ENCODE results near the gene ABCD3.
A peak's percentile ranks its signal among the peaks of the same experiment; 100 is the strongest.

Gene ABCD3

GRCh38 chr1:94529416-94529815 lies 111.2 kb downstream of the ABCD3 start:
- no peak for DNase-seq

DNA sequence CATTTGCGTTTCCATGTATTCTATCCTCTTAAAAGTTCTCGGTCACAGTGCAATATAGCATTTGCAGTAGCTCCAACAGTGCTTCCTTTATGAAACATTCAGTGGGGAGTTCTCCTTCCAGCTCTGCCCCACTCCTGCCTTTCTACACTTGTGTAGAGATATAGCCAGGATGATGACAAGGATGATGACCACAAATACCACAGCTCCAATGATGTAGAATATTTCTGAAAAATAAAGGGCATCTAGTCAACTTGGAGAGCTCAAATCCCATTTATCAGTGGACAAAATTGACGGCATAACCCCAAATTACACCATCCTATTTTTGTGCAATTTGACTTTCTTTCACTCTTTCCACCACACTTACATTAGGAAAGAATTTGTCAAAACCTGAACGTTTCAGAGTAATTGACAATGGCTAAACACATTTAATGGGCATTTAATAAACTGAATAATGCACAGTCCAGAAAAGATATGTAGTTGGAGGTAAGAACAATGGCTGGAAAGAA lies 112.2 kb downstream of the ABCD3 start:
- DNase-seq = no peak

- no peak for DNase-seq
These were observed 113.5 kb downstream of the ABCD3 start for GRCh38 chr1:94531664-94532063.

DNA sequence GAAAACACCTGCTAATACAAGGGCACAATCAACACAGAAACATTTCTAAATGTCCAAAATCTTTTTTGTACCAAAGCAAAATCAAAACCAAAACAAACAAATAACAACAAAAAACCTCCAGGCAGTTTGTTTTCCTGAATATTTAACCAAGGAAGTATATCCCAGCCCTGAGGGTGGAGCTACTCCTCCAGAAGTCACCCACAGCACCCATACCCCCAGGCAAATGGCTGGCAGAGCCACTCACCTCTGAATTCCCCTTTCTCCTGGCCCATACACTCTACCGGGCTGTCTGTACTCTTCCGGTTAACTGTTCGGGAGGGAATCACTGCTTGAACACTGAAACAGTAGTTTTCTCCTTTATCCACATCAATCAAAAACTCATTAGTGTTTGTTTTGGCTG lies 113.9 kb downstream of the ABCD3 start:
- no peak for DNase-seq

GRCh38 chr1:94535095-94535494 lies 116.9 kb downstream of the ABCD3 start:
- DNase-seq = no peak

- no peak for DNase-seq
These were observed 117.7 kb downstream of the ABCD3 start for GRCh38 chr1:94535879-94536278.

GRCh38 chr1:94537254-94537653 lies 119.1 kb downstream of the ABCD3 start:
- no peak for DNase-seq

DNA sequence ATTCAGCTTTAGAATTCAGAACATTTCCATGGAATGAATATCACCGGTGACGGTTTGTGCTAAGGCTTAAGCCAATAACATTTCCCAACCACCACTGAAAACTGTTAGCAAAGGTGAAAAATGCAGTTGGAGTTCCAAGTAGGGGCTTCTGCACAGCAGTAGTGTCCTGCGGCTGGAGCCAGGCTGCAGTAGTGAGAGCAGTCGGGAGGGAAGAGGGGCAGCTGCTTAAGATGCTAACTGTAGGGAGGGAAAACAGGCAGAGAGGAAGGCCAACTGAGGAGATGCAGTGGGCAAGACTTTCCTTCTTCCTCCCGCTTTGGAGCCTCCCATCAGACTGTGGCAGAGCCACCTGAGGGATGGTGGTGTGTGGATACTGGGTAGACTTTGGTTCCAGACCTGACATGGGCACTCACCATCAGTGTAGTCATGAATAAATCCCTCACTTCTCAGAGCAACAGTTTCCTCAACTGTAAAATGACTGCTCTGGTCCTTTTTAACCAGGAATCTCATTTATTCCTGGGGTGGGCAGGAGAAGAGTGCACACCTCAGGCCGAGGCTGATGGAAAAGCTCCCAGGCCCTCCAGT lies 120.1 kb downstream of the ABCD3 start:
- no peak for DNase-seq

DNA sequence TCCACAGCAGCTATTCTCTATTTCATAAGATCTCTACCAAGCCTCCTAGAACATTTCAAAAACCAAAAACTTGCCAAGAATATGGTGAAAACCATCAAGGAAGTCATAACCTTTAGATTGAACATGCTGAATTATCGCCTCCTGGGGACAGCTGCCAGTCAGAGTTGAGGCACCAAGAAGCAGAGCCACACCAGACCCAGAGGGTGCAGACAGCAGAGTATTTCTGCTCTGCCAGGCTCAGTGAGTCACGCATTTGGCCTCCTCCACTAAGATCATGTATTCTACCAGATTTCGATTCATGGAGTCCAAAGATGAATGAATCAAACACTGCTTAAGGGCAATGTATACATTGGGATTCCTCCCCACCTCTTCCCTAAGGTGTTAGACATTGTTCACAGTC lies 121.3 kb downstream of the ABCD3 start:
- no peak for DNase-seq

GRCh38 chr1:94540440-94541245 lies 122.5 kb downstream of the ABCD3 start:
- no peak for DNase-seq

- DNase-seq = peak; percentile 77
These were observed 123.3 kb downstream of the ABCD3 start, which contains the start of gene F3 for GRCh38 chr1:94541246-94542087. F3 (minus strand) TSS chr1:94541759; CDS start chr1:94541636, 123 bp downstream.

DNA sequence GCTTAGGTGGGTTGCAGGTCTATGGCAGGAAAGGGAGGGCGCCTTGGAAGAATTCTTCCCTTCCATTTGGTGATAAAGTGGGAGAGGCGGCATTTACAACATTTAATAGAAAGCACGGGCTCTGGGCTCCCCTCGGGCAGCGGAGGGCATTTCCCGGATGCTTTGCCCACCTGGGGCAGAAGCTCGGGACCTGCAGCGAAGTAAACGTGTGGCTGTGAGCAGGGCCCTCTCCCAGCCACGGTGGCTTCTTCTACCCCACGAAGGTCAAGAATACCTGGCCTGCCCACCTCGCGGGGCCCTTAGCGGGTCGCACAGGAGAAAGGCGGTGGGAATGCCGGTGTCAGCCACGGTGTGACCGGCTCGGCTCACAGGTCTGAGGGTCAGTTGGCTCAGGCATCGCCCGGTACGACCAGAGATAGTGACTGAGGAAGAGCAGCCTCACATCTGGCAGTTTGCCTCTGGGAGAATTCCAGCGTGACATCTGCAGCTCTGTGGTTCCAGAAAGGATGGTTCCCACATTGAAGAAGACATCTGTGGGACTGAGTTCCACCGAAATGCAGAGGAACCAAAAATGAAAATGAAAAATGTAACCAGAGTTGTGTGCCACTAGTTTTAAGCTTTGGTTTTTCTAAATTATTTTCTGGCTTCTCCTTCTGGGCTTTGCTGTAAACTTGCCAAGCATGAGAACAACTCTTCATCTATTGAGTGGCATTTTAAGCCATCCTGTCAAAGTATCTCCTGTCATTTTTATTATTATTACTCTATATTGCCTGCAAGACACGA lies 124.1 kb downstream of the ABCD3 start:
- peak; percentile 2 for DNase-seq

DNA sequence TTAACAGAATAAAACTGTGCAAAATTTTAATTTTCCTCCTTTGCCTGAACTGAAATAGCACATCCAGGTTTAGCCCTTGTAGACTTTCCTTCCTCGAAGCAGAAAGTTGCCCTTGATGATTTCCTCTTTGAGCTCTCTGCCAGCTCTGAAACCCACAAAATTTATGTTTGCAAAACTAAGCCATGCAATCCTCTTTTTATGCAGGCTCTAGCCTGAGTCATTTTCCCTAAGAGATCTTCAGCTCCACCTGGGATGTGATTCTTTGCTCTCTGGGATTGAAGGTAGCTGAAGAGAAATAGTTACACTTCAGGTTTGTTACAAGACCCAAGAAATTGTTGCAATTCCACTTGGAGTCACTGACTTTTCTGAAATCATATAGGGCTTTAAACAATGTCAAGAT lies 124.8 kb downstream of the ABCD3 start:
- DNase-seq = no peak

DNA sequence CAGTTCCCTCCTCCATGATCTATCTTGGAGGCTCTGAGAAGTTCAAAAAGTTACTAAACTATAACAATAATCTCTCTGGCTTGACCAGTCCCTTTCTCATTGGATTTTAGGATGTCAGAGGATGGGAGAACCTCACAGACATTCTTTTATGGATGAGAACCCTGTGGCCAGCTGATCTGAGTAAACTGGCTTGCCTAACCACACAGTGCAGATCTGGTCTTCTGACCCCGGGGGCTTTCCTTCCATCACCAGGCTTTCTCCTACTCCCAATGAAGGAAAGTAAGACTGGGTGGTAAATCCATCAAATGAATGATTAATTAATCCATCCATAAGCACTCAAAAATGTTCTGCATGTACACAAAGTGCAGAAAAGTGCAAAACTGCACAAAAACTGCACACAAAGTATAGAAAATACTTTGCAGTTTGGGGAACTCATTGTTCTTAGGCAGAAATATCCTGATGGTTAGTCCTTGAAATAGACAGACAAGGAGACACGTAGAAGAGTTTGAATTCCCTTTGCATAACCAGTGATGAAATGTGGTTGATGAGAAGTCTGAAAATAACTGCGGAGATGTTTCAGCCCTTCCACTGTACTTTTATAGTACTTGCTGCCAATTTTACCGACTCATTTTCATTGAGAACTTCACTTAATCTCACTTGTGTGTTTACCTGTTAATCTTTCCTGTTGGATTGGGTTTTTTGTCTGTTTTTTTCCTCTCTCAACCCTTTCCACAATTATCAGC lies 125.9 kb downstream of the ABCD3 start:
- DNase-seq = no peak

DNA sequence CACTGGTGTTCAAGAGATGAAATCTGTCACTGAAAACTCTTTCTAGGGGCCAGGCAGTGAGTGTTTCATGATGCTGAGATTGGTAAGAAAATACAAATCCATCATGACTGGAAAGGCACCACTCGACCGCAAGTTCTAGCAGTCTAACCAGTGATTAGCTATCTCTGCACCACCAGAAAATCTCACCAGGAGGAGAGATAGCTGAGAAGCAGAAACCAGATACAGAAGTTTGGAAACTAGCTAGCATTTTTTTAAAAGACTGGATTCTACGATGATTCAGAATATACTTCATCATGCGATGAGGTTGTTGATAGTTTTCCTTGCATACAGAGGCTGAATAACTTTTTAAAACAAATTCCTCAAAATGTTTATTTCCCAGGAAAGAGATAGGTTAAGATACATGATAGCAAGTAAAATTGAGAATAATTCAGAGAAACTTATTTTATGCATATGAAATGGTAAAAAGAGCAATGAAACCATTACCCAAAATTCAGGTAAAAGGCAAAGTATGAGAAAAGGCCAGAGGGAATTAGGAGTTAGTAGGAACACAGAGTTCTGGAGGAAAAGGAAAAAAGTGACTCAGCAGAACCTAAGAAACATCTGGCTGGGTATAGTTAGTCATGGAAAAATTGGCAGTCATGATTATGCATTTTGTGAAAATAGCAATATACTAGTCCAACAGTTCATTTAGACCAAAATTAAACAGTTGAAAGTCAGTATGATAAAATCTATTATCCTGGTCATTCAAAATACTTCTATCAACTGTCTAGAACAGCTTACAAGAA lies 126.7 kb downstream of the ABCD3 start:
- DNase-seq = no peak

DNA sequence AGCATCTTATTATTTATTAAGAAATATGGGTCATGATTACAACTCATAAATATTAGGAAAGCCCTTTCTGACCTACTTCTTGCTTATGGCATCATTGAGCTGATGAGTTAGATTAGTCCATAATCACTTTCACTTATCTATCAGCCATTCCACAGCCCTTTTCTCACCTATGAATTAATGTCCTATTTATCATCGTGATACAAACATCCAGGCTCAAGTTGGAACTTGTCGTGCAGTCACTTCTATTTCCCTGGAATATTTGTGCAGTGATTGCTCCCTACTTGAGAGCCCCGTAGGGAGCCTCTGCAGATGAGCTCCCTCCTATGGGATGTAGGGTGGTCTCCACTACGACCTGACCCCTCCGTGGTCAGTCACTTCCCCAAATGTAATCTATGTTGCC lies 131.5 kb downstream of the ABCD3 start:
- no peak for DNase-seq

- DNase-seq = no peak
These were observed 132.2 kb downstream of the ABCD3 start for GRCh38 chr1:94550396-94550795.

- no peak for DNase-seq
These were observed 132.6 kb downstream of the ABCD3 start for GRCh38 chr1:94550800-94551241.

GRCh38 chr1:94551449-94551848 lies 133.3 kb downstream of the ABCD3 start:
- no peak for DNase-seq

- DNase-seq = no peak
These were observed 133.9 kb downstream of the ABCD3 start for GRCh38 chr1:94552071-94552586.

GRCh38 chr1:94553323-94553730 lies 135.1 kb downstream of the ABCD3 start:
- no peak for DNase-seq

All from stimulated activated CD4-positive, alpha-beta T cell treated with anti-CD3 and anti-CD28 coated beads, Interleukin-12 subunit alpha, Interleukin-12 subunit beta, amount 100 ng/mL, for 4 hours (primary cell).